NB4 (cell line): ENCODE data around the gene CALML6.

Experiments
- DNase-seq: peaks from one replicate; pipeline ENCODE4 v3.0.0; 2010; ENCODE audit warnings: low read depth
- H3K4me3 ChIP-seq: one replicate; pipeline ENCODE4 v1.5.1; 2011; ENCODE audit warnings: mild to moderate bottlenecking, low read depth, low read length, moderate library complexity
- CTCF ChIP-seq: IDR thresholded peaks from one replicate; pipeline ENCODE4 v1.5.1; 2012; ENCODE audit warnings: low read depth, low read length
- MAX ChIP-seq: IDR thresholded peaks from 2 replicates; pipeline ENCODE4 v1.6.1; 2011; ENCODE audit warnings: low read depth, low read length
- MYC ChIP-seq: IDR thresholded peaks from 2 replicates; pipeline ENCODE4 v1.6.1; 2011; ENCODE audit warnings: low read depth, low read length
- POLR2A ChIP-seq: IDR thresholded peaks from 2 replicates; pipeline ENCODE4 v1.6.1; 2011; ENCODE audit warnings: mild to moderate bottlenecking; ENCODE audit not compliant: insufficient read length; ENCODE audit errors: extremely low read depth

CALML6 gene

GRCh38 chr1:1956586-1957532 lies 41.8 kb downstream of the CALML6 start:
- DNase-seq: no peak
- H3K4me3 ChIP-seq: no peak overlapping the region
- TF ChIP-seq POLR2A (no peak), CTCF (no peak), MAX (no peak), MYC (no peak)

GRCh38 chr1:1957533-1957961 lies 42.5 kb downstream of the CALML6 start:
- TF ChIP-seq MAX (no peak), CTCF (no peak), MYC (no peak), POLR2A (no peak)
- no peak overlapping the region for H3K4me3 ChIP-seq
- DNase-seq: no peak

- DNase-seq: no peak
- TF ChIP-seq POLR2A: no peak
- no peak overlapping the region for H3K4me3 ChIP-seq
These were observed 43.0 kb downstream of the CALML6 start for GRCh38 chr1:1958071-1958541.

- no peak for TF ChIP-seq CTCF
- TF ChIP-seq MYC: no peak
- TF ChIP-seq POLR2A: no peak
- no peak for TF ChIP-seq MAX
- no peak overlapping the region for H3K4me3 ChIP-seq
These were observed 44.4 kb downstream of the CALML6 start for GRCh38 chr1:1959459-1959839.

GRCh38 chr1:1959840-1960479 lies 44.9 kb downstream of the CALML6 start:
- peak; percentile 90 for DNase-seq
- H3K4me3 ChIP-seq: no peak overlapping the region
- peak; percentile 85 for TF ChIP-seq CTCF
- TF ChIP-seq MYC: peak; percentile 56; the same call in 1 of the 2 replicates
- TF ChIP-seq MAX: peak; percentile 61
- no peak for TF ChIP-seq POLR2A

More at GRCh38 chr1:1959459-1959839, 44.4 kb downstream of the CALML6 start:
- no peak for DNase-seq

GRCh38 chr1:1960480-1961196 lies 45.6 kb downstream of the CALML6 start:
- no peak for DNase-seq
- TF ChIP-seq POLR2A (no peak), CTCF (no peak), MAX (no peak), MYC (no peak)
- no peak overlapping the region for H3K4me3 ChIP-seq
